Measurements from ENCODE around the gene NDUFS6.

The NDUFS6 gene

GRCh38 chr5:1855075-1855474 lies 53.9 kb downstream of the NDUFS6 start:
- Histone ChIP-seq H3K36me3 (ENCODE audit: control insufficient read depth, low read length) (no peaks in the 10 kb centered on the region), H3K27me3 (ENCODE audit: control insufficient read depth, low read length) (no peaks in the 10 kb centered on the region), H3K4me1 (ENCODE audit: control insufficient read depth, low read length) (no peaks in the 10 kb centered on the region), H3K4me3 (ENCODE audit: low read length) (no peak overlapping the region), H3K79me2 (ENCODE audit: control insufficient read depth, low read length) (no peaks in the 10 kb centered on the region), H3K27ac (ENCODE audit: low read depth, low read length) (no peak overlapping the region), H4K20me1 (ENCODE audit: control insufficient read depth, insufficient read depth, low read depth, low read length) (no peaks in the 10 kb centered on the region), H3K9me3 (ENCODE audit: control insufficient read depth, insufficient read depth, low read length) (no peaks in the 10 kb centered on the region), H3K9me2 (replicated peaks; ENCODE audit: control insufficient read depth, low read length) (no peaks in the 10 kb centered on the region), H3K4me2 (ENCODE audit: low read length) (no peak overlapping the region), H3F3A (ENCODE audit: control insufficient read depth, insufficient read depth) (no peaks in the 10 kb centered on the region)
- TF ChIP-seq CTCF (IDR thresholded peaks at IDR 0.05; ENCODE audit: low read depth, low read length, poor library complexity, severe bottlenecking) = no peak
- TF ChIP-seq EZH2phosphoT487 (IDR thresholded peaks at IDR 0.05; ENCODE audit: borderline replicate concordance, low read length) = no peak

- no peaks in the 10 kb centered on the region for H3K27me3 ChIP-seq (ENCODE audit: control insufficient read depth, low read length)
- no peak overlapping the region for H3K4me2 ChIP-seq (ENCODE audit: low read length)
- no peaks in the 10 kb centered on the region for H3K9me3 ChIP-seq (ENCODE audit: control insufficient read depth, insufficient read depth, low read length)
- no peak overlapping the region for H3K4me3 ChIP-seq (ENCODE audit: low read length)
- no peaks in the 10 kb centered on the region for H3F3A ChIP-seq (ENCODE audit: control insufficient read depth, insufficient read depth)
- no peak for TF ChIP-seq CTCF (IDR thresholded peaks at IDR 0.05; ENCODE audit: low read depth, low read length, poor library complexity, severe bottlenecking)
- TF ChIP-seq EZH2phosphoT487 (IDR thresholded peaks at IDR 0.05; ENCODE audit: borderline replicate concordance, low read length) = no peak
- H3K4me1 ChIP-seq (ENCODE audit: control insufficient read depth, low read length) = no peaks in the 10 kb centered on the region
- H4K20me1 ChIP-seq (ENCODE audit: control insufficient read depth, insufficient read depth, low read depth, low read length) = no peaks in the 10 kb centered on the region
- no peaks in the 10 kb centered on the region for H3K79me2 ChIP-seq (ENCODE audit: control insufficient read depth, low read length)
- H3K9me2 ChIP-seq (replicated peaks; ENCODE audit: control insufficient read depth, low read length) = no peaks in the 10 kb centered on the region
- no peak overlapping the region for H3K27ac ChIP-seq (ENCODE audit: low read depth, low read length)
- no peaks in the 10 kb centered on the region for H3K36me3 ChIP-seq (ENCODE audit: control insufficient read depth, low read length)
Measured at GRCh38 chr5:1855596-1855995, 54.4 kb downstream of the NDUFS6 start.

- H3K4me2 ChIP-seq (ENCODE audit: low read length) = no peak overlapping the region
- H3K4me3 ChIP-seq (ENCODE audit: low read length) = no peak overlapping the region
Measured at GRCh38 chr5:1856596-1857255, 55.5 kb downstream of the NDUFS6 start.

More at GRCh38 chr5:1856596-1857255, 55.5 kb downstream of the NDUFS6 start:
- Histone ChIP-seq H3K9me2 (replicated peaks; ENCODE audit: control insufficient read depth, low read length) (no peaks in the 10 kb centered on the region), H3K9me3 (ENCODE audit: control insufficient read depth, insufficient read depth, low read length) (no peaks in the 10 kb centered on the region), H3K27ac (ENCODE audit: low read depth, low read length) (no peak overlapping the region), H3K27me3 (ENCODE audit: control insufficient read depth, low read length) (no peaks in the 10 kb centered on the region), H4K20me1 (ENCODE audit: control insufficient read depth, insufficient read depth, low read depth, low read length) (no peaks in the 10 kb centered on the region), H3F3A (ENCODE audit: control insufficient read depth, insufficient read depth) (no peaks in the 10 kb centered on the region), H3K79me2 (ENCODE audit: control insufficient read depth, low read length) (no peaks in the 10 kb centered on the region), H3K36me3 (ENCODE audit: control insufficient read depth, low read length) (no peaks in the 10 kb centered on the region), H3K4me1 (ENCODE audit: control insufficient read depth, low read length) (no peaks in the 10 kb centered on the region)
- no peak for TF ChIP-seq CTCF (IDR thresholded peaks at IDR 0.05; ENCODE audit: low read depth, low read length, poor library complexity, severe bottlenecking)
- TF ChIP-seq EZH2phosphoT487 (IDR thresholded peaks at IDR 0.05; ENCODE audit: borderline replicate concordance, low read length) = no peak

Measured in DOHH2 (cell line).